ENCODE data around the gene BRIP1.
"Not testable (repeated sequence)": the region's sequence is repeated elsewhere in the genome, so short reads cannot be mapped to it uniquely, and the experiment has no call there.

The BRIP1 gene

GRCh38 chr17:61827649-61828395, 35.5 kb downstream of the BRIP1 start:
- DNase-seq (ENCODE audit: low read depth in 2 of 2), result no peak

DNA sequence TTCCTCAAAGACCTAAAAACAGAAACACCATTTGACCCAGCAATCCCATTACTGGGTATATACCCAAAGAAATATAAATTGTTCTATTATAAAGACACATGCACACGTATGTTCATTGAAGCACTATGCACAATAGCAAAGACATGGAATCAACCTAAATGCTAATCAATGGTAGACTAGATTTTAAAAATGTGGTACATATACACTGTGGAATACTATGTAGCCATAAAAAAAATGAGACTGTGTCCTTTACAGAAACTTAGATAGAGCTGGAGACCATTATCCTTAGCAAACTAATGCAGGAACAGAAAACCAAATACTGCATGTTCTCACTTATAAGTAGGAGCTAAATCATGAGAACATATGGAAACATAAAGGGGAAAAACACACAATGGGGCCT, 36.5 kb downstream of the BRIP1 start:
- DNase-seq (ENCODE audit: low read depth in 2 of 2), result not testable (repeated sequence)

- not testable (repeated sequence) for DNase-seq (ENCODE audit: low read depth in 2 of 2)
Measured at GRCh38 chr17:61826198-61826597, 37.1 kb downstream of the BRIP1 start.

GRCh38 chr17:61825448-61826137, 37.7 kb downstream of the BRIP1 start:
- DNase-seq (ENCODE audit: low read depth in 2 of 2), result no peak

DNA sequence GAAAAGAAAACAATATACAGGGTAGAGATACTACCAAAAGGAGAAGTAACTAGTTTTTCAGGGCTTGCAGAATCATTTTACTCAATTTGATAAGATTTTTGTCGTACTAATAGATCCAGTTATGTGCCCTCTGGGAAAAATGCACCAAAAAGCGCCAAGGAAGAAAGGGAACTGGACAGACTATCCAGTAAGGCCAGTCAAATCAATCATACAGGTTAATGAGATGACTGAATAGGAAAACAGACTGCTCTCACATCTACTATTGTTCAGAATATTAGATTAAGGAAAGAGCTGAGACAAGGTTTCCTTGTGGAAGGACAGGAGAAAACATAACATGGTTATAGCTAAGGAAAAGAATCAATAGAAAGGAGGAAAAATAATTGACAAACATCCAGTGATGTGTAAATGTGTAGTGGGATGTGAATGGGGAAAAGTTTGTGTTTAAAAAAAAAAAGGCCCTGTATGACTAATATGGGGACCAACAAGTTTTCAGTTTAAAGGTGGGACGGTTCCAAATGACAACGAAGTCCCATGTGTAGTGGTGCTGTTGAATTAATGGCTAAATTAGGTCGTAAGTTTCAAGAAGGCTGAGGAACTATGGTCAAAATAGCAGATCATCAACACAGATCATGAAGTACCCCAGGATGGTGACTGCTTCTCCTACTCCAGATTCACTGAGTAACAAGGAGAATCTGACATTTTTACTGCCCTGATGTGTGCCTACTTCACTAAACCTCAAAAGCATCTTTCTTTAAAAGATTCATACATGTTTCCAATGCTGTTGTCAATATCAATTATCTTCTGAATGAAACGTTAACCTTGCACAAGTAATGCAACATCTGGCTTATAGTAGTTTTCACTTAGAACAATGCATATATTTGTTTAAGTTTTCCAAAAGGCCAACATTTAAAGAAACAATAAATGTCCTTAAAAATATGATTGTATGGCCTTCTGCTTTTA, 40.7 kb downstream of the BRIP1 start:
- DNase-seq (ENCODE audit: low read depth in 2 of 2), result no peak

DNA sequence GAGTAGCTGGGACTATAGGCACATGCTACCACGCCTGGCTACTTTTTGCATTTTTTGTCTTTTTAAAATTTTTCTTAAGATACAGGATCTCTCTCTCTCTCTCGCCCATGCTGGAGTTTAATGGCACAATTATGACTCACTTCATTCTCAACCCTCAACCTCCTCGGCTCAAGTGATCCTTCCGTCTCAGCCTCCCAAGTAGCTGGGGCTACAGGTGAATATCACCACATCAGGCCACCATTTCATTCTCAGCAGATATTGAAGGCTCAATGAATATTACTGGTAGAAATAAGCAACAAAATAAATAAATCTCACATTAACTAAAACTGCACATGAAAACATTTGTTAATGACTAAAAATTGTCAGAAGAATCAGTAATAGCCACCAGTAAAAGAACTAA, 41.7 kb downstream of the BRIP1 start:
- no peak for DNase-seq (ENCODE audit: low read depth in 2 of 2)

GRCh38 chr17:61819265-61819664, 44.1 kb downstream of the BRIP1 start:
- DNase-seq (ENCODE audit: low read depth in 2 of 2), result not testable (repeated sequence)

DNA sequence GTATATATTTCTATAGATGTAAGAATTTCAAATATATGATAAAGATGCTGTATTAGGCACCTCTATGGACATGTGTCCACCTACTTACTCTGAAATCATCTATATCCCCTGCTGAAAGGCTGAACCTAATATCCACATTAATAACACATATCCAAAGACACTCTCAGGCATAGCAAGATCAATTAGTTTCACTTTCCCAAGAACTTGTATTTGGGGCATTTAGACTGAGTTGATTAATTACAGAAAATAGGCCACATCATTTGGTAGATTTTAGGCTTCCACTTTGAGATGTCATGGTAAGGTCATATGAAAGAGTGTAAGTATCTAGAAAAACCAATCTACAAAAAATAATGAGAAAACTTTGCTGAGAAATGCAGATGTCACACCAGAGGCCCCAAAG, 45.1 kb downstream of the BRIP1 start:
- no peak for DNase-seq (ENCODE audit: low read depth in 2 of 2)

- no peak for DNase-seq (ENCODE audit: low read depth in 2 of 2)
Measured at GRCh38 chr17:61817452-61817851, 45.9 kb downstream of the BRIP1 start.

DNA sequence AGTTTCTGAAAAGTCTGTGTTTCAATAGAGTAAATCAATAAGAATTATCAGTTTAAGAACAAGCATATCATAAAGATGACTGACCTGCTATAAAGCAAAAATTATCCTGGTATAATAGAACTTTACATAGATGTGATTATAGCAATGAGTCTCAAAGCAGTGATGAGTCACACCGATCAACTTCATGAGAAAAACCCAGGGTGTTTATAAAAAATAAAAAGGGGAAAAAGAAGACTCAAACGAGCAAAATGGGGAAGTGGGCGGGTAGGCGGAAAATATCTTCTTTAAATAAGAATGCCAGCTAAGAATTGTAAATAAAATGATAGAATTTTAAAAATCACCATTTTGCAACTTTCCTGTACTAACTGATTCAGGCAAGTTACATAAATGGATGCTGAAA, 46.8 kb downstream of the BRIP1 start:
- DNase-seq (ENCODE audit: low read depth in 2 of 2), result no peak

DNA sequence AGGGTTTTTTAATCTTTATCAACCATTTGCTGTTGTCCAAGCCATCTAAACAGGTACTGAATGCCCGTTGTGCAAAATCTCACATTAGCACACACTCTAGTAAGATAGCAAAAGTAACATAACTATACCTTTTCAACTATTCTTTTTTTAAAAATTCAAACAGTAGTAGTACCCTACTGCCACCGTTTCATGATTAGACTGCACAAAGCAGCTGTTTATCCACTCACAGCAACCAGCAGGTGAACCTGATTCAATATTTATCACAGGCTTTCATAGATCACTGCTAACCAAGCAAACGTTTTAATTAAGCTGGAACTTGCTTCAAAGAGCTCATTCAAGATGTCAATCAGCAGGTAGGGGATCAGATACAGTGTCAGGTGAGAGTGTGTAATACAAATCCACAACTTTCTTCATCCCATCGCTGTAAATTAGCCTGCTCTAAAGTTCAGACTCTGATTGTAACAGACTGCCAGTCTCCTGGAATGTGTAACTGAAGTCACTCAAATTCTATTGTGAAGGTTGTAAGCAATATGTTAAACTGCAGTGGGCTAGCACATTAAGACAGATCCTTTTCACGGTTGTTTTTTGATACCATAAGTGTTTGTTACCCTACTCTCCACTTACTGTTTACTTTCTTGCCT, 47.3 kb downstream of the BRIP1 start:
- no peak for DNase-seq (ENCODE audit: low read depth in 2 of 2)

DNA sequence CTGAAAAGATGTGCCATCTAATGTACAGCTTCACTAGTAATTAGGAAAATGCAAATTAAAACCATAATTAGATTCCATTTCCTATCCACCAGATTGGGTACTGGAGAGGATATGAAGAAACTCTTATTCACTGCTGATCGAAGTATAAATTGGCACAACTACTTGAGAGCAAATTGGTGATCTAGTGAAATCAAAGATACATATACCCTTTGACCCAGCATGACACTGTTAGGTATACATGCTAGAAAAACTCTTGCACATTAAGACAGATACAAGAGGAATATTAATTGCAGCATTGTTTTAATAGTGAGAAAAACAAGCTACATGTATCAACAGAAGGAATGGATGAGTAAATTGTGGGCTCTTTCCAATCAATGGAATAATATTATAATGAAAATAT, 48.8 kb downstream of the BRIP1 start:
- DNase-seq (ENCODE audit: low read depth in 2 of 2), result no peak

DNA sequence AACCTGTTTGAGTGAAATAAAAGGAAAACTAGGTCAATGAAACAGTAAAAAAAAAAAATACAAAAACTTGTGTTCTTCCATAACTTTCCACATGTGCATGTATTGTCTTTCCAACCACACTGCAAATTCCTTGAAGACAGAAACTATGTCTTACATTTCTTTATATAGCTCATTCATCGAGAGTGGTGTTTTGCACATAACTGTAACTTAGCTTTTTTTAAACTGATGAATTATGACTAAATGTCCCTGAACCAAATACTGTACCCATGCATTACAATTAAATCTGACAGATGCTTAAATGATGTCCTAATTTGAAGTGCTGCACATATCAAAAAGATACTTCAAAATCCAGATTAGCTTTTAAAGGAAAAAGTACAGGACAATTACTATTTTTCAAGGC, 50.1 kb downstream of the BRIP1 start:
- DNase-seq (ENCODE audit: low read depth in 2 of 2), result no peak

GRCh38 chr17:61812747-61813146, 50.6 kb downstream of the BRIP1 start:
- DNase-seq (ENCODE audit: low read depth in 2 of 2), result no peak

DNA sequence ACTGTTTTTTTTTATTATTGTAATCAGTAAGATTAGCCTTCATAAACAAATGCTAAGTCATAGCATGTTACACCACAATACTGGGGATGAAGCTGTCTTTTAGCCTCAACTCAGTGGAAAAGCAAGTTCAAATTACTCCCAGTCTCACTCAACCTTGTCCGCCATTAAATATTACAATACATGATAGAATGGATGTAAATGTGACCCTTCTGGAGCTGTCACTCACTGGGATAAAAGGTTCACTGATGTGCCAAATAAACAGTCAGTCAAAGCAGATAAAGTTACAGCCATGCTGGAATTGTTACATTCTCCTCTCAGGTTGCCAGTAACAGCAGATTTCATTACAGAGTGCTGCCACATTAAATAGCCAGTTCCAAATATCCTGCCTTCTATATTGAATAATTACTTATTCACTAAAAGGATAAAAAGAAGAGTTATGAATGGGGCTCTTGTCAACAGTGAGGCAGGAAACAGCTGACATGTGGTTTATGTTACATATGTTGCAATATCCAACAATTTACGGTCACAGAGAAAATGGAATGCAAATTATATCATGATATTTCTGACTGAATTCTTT, 53.4 kb downstream of the BRIP1 start:
- no peak for DNase-seq (ENCODE audit: low read depth in 2 of 2)

DNA sequence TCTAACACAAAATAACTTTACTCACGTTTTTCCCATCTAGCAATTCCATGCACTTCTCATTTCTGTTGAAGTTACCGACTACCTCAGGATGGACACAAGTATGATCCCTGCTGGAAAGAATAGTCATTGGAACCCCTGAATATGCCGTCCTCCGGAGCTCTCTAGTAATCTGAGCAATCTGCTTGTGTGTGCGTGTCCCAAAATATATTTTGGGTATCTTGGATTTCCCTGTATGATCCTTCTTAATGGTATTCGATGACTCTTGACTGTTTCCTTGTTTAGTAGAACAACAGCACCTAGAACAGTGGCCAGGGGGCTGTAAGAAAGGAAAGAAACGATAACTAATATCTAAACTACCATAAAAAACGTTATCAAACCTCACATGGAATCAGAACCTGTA, 54.9 kb downstream of the BRIP1 start:
- DNase-seq (ENCODE audit: low read depth in 2 of 2), result no peak

DNA sequence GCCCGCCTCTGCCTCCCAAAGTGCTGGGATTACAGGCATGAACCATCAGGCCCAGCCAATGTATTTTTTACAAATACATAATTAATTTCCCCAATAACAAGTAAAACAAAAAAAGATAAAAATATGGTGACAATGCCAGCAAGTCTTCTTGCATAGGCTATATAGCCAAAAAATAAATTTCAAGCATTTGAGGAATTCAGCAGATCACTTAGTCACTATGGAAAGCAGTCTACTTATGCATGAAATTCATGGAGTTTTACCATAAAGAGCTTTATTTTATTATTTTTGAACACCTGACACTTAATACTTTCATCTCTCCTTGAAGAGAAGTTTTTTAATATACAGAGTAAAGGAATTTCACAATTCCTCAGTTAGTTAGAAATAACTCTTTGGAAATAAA, 56.4 kb downstream of the BRIP1 start:
- DNase-seq (ENCODE audit: low read depth in 2 of 2), result no peak

- no peak for DNase-seq (ENCODE audit: low read depth in 2 of 2)
Measured at GRCh38 chr17:61806081-61806828, 57.1 kb downstream of the BRIP1 start.

DNA sequence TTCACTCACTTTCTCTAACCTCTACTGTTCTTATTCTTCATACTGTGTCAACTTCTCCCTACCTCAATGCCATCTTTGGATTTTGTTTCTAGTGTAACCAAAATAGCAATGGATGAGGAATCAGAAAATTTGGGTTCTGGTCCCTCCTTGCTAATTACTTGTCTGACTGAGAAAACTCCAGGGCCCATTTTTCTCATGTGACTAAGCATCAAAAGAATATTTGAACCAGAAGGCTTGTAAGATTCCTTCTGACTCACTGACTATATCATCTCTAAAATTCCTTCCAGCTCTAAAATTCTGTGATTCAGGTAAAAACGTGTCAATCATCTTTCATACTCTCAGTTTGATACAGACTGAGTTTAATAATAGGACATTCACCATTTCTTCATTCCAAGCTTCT, 57.9 kb downstream of the BRIP1 start:
- DNase-seq (ENCODE audit: low read depth in 2 of 2), result no peak

DNA sequence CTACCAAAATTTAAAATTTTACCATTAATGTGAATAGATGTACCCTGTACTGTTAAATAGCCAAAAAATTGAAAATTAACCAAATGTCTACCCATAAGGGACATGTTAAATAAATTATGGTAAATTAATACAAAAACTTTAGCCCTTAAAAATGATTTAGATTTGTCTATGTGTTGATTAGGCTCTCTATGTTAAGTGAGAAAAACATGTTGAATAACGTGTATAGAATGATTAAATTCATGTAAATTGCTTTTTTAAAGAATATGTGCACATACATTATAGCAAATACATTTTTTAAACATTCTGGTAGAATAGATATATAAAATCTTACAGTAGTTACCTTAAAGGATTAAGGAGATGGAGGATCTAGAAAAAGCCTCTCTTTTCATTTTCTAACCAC, 59.5 kb downstream of the BRIP1 start:
- no peak for DNase-seq (ENCODE audit: low read depth in 2 of 2)

- no peak for DNase-seq (ENCODE audit: low read depth in 2 of 2)
Measured at GRCh38 chr17:61803216-61803615, 60.1 kb downstream of the BRIP1 start.
